ENCODE data around the gene YIPF1. TPM values are rescaled to one million over a fixed set of nuclear protein-coding genes. Genes with fewer than 3 reads are reported as not detected.
"Not testable (repeated sequence)": the region's sequence is repeated elsewhere in the genome, so short reads cannot be mapped to it uniquely, and the experiment has no call there.

Gene YIPF1
- total RNA-seq, 2 donors from 2014 or later, result 12.9 to 15.2 TPM

GRCh38 chr1:53899206-53899628 is 9.6 kb upstream of the YIPF1 start:
- ATAC-seq, result peak; percentile 51 to 58
- no peak for DNase-seq
- intact Hi-C loops (cut with DNase I), result no loop called here

DNA sequence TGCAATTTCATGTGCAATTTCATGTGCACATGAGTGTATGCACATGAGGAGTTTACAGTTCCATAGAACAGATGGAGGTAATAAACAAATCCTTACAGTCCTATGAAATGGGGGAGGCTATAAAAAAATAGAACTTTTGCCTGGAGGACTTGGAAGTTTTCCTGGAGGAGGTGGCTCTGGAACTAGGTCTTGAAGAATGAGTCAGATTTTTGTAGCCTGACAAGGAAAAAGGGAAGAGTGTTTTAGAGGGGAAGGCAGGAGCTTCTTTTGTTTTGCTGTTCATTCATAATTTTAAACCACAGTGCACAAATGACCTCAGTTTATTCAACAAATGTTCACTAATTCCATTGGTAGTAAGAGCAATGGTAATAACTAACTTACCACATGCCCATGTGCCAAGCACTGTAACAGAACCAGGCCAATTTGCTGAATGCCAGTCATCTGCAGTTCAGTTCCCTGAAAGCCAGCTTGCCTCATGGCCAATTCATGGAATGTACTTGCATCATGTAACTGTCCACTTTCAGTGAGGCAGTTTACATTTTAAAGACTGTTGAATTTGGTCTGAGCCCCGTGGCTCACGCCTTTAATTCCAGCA is 7.1 kb upstream of the YIPF1 start:
- DNase-seq (no peak), ATAC-seq (peak in 1 of 2 donors; percentile 55)
- intact Hi-C loops (cut with DNase I), result no loop called here

- ATAC-seq, result no peak
- intact Hi-C loops (cut with DNase I), result no loop called here
- DNase-seq, result no peak
These were observed 5.8 kb upstream of the YIPF1 start for GRCh38 chr1:53895421-53895820.

DNA sequence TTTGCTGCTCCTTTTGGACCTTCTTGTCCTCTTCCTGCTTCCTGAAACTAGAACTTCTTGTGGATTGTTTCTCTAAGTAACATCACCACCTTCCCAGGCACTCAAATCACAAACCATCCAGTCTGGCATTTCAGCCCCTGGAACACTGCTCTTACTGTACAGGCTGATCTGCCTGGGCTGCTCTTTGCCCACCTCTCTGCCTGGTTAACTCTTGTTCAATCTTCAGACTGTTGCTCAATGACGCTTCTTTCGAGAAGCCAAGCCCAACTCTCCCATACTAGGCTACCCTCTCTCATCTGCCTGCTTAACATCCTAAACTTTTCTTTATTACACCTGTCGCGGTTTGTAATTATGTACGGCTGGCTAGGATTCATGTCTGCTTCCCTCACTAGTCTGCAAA is 5.0 kb upstream of the YIPF1 start:
- DNase-seq (no peak), ATAC-seq (no peak)
- intact Hi-C loops (cut with DNase I), result no loop called here

DNA sequence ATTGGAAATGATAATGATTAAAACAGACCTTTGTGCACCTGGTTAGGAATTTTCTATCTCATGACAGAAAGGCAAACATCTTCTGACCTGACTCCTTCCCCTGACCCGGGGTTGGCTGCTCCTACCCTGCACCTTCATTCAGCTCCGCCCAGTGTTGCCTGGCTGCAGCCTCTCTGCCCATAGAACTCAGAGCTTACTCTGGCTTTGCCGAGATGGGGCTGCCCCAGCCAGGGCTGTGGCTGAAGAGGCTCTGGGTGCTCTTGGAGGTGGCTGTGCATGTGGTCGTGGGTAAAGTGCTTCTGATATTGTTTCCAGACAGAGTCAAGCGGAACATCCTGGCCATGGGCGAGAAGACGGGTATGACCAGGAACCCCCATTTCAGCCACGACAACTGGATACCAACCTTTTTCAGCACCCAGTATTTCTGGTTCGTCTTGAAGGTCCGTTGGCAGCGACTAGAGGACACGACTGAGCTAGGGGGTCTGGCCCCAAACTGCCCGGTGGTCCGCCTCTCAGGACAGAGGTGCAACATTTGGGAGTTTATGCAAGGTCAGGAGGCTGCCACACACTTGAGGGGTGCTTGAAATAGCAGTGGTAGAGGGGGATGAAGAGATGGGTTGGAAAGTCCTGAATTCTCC is 4.5 kb upstream of the YIPF1 start, which contains the start of gene DIO1:
TSS of gene DIO1 (plus strand) at position 189 of the 638 bp plus-strand sequence. CDS start at position 213, 24 bp downstream.
- ATAC-seq (no peak), DNase-seq (no peak)
- intact Hi-C loops (cut with DNase I), result no loop called here

DNA sequence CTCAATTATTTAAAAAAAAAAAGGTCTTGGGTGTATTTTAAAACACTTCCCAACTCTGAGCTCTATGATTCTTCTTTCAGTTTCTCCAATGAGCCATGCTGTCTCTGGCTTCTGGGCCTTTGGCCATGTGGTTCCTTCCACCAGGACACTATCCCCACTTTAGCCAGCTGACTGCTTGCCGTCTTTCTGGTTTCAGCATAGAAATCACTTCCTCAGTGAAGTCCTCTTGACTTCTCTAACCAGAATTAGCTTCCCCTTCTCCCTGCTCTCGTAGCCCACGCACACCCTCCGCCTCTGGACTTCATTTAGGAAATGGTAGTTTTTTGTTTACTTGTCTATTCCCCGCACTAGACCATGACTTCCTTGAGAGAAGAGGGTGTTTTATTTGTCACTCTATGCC is 3.3 kb upstream of the YIPF1 start:
- intact Hi-C loops (cut with DNase I), result no loop called here
- DNase-seq (no peak), ATAC-seq (no peak)

DNA sequence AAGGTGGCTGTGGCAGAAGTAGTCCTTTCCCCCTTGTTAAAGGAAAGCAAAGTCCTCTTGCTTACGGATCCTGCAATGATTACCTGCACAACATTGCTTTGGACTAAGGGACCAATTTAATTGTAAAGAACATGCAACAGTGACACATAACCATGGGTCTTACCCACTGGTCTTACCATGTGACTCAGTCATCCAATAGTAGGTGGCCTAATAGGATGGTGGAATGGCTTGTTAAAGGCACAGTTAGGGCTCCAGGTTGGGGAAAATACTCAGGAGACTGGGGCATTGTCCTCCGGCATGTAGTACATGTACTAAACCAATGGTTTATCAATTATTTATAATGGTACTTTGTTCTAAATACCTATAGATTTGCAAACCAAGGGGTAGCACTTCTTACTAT is 2.1 kb upstream of the YIPF1 start:
- ATAC-seq (no peak), DNase-seq (no peak)
- intact Hi-C loops (cut with DNase I), result no loop called here

DNA sequence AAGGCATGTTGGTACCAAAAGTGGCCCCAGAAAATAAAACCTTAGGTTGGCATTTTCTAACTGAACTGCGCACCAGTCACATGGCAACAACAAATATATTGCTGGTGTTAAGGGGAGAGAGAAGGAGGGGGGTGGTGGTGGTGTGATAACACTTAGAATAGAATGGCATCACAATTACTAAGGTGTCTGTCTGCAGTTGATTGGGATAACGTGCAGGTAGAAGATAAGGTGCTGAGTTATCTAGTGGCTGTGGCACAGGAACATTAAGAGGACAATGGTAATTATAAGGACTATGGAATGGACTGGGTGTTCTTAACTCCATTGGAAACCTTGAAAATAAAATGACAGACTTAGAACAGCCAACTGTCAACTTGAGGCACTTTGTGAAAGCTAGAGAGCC is 1.4 kb upstream of the YIPF1 start:
- DNase-seq, result no peak
- no peak for ATAC-seq
- intact Hi-C loops (cut with DNase I), result no loop called here

- intact Hi-C loops (cut with DNase I), result no loop called here
These were observed 935 bp upstream of the YIPF1 start for GRCh38 chr1:53890522-53890941.

GRCh38 chr1:53888681-53889080 is 916 bp downstream of the YIPF1 start:
- ATAC-seq, result no peak
- DNase-seq, result no peak
- intact Hi-C loops (cut with DNase I), result loop anchor here in 1 of 2 donors (5.0 kb wide), 1 partner anchor 59 kb away; the partner anchor contains the start of genes IFT25 and LRRC42

More at GRCh38 chr1:53890522-53890941, 935 bp upstream of the YIPF1 start:
- ATAC-seq (no peak), DNase-seq (no peak)

GRCh38 chr1:53883600-53883999 is 6.0 kb downstream of the YIPF1 start:
- ATAC-seq; DNase-seq; intact Hi-C loops (cut with DNase I): not testable (repeated sequence)

GRCh38 chr1:53881853-53882252 is 7.7 kb downstream of the YIPF1 start:
- intact Hi-C loops (cut with DNase I); DNase-seq; ATAC-seq: not testable (repeated sequence)

DNA sequence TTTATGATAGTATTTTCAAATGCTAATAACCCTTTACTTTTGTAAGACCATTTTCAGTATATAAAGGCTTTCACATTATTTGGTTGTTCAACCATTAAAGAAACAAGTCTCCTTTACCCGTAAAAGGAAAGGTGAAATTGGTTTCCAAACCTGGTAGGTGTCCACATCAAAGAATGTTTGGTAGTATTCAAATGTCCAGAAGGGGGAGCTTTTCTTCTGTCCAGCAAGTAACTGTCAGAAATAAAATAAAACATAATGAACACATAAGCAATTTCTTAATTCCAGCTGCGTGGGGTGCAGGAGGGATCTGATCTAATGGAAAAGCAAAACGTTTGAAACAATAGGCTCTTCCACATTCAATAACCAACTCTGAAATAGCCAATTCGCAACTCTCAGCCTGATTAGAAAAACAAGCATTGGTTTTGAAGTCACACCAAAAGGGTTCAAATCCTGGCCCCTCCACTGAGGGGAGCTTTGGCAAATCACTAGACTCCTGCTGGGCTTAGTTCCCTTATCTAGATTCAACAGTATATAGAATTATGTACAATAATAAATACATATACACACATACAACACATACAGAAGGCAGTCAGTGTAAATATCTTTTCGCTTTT is 11.0 kb downstream of the YIPF1 start:
- intact Hi-C loops (cut with DNase I), result loop anchor here (5.0 to 10.0 kb wide), 3 partner anchors 74 to 926 kb away; partner anchors contain the start of gene TTC22 (in 1 of the 2)
- no peak for DNase-seq
- no peak for ATAC-seq

DNA sequence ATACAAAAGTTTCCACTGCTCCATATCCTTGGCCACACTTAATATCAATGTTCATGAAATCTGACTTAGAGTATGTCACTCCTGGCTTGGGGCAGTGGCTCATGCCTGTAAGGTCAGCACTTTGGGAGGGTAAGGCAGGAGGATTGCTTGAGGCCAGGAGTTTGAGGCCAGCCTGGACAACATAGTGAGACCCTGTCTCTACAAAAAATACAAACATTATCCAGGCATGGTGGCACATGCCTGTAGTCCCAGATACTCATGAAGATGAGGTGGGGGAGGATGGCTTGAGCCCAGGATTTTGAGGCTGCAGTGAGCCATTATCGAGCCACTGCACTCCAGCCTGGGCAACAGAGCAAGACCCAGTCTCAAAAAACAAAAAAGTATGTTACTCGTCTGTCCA is 14.4 kb downstream of the YIPF1 start:
- not testable (repeated sequence) for DNase-seq, ATAC-seq
- intact Hi-C loops (cut with DNase I), result loop anchor here (5.0 to 10.0 kb wide), 3 partner anchors 77 to 930 kb away; partner anchors contain the start of gene TTC22 (in 1 of the 2)

- DNase-seq (no peak), ATAC-seq (no peak)
- intact Hi-C loops (cut with DNase I), result loop anchor here (10.0 kb wide), 2 partner anchors 83 to 933 kb away; partner anchors contain the start of gene TTC22 (in 1 of the 2)
These were observed 17.7 kb downstream of the YIPF1 start for GRCh38 chr1:53871773-53872484.

- ATAC-seq (no peak), DNase-seq (no peak)
- intact Hi-C loops (cut with DNase I), result loop anchor here (10.0 kb wide), 2 partner anchors 84 to 934 kb away; partner anchors contain the start of gene TTC22 (in 1 of the 2)
These were observed 18.4 kb downstream of the YIPF1 start for GRCh38 chr1:53871221-53871620.

DNA sequence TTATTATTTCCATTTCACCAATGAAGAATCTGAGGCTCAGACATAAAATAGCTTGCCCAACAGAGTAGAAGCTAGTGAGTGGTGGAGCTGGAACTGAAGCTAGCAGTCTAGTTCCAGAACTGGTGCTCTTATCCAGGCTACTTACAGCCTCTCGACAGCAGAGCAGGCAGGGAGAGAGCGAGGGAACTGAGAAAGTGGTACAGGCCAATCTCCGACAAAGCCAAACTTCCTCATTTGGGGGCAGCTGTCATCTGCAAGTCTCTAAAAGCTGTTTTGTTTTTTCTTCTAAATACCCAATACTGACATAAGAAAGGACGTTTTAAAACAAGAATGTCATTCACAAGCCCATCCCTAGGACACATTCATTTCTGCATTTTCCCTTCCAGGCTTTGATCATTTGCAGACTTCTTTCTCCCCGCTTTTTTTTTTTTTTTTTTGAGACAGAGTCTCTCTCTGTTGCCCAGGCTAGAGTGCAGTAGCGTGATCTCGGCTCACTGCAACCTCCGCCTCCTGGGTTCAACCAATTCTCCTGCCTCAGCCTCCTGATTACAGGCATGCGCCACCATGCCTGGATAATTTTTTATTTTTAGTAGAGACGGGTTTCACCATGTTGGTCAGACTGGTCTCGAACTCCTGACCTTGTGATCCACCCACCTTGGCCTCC is 20.0 kb downstream of the YIPF1 start:
- intact Hi-C loops (cut with DNase I), result loop anchor here (10.0 kb wide), 2 partner anchors 85 to 935 kb away; partner anchors contain the start of gene TTC22 (in 1 of the 2)
- no peak for ATAC-seq
- no peak for DNase-seq

DNA sequence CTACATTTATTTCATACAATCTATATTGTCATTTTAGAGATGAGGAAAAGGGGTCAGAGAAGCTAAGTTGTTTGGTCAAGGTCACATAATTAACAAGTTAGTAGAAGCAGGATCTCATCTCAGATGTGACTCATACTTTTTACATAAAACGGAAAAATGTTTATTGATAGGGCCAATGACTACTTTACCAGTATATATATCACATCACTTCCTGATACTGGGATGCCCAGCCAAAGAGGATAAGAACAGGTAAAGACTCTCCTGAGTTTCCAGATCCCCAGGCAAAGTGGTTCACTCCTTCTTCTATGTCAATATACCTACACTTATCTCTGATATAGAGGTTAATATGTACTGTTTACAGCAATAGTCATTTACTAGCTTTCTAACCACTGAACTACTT is 21.0 kb downstream of the YIPF1 start:
- ATAC-seq (no peak), DNase-seq (no peak)
- intact Hi-C loops (cut with DNase I), result no loop called here

GRCh38 chr1:53862507-53862906 is 27.1 kb downstream of the YIPF1 start:
- ATAC-seq (no peak), DNase-seq (no peak)
- intact Hi-C loops (cut with DNase I), result no loop called here
